Nephron (organoid): ENCODE data around the gene TMEM236.

ENCODE experiments used
- H3K27ac Mint-ChIP-seq, 3 experiments: 2 replicates each; pipeline ENCODE4 v1.8.0; 2020; ENCODE audit warnings: mixed read lengths in 3 of 3, mild to moderate bottlenecking in 2 of 3, moderate library complexity in 1 of 3
- H3K27me3 Mint-ChIP-seq: 2 replicates; pipeline ENCODE4 v1.8.0; 2021; ENCODE audit warnings: low read depth, mild to moderate bottlenecking, moderate library complexity, mixed read lengths
- H3K36me3 Mint-ChIP-seq: 2 replicates; pipeline ENCODE4 v1.8.0; 2020; ENCODE audit warnings: low read depth, mixed read lengths
- H3K4me1 Mint-ChIP-seq: 2 replicates; pipeline ENCODE4 v1.8.0; 2020; ENCODE audit warnings: mixed read lengths
- H3K4me3 Mint-ChIP-seq, 3 experiments: 2 replicates each; pipeline ENCODE4 v1.8.0; 2020; ENCODE audit warnings: mild to moderate bottlenecking in 3 of 3, mixed read lengths in 3 of 3, moderate library complexity in 2 of 3
- H3K9me3 Mint-ChIP-seq: 2 replicates; pipeline ENCODE4 v1.8.0; 2020; ENCODE audit warnings: mixed read lengths
- TF ChIP-seq, protein P1 (sequence below), 3 experiments: fragments of 200-600 bp; sonication (generic); IDR thresholded peaks; one replicate each; pipeline ENCODE4 v1.5.0; 2021; ENCODE audit warnings: antibody characterized with exemption in 3 of 3; ENCODE audit not compliant: unreplicated experiment in 3 of 3

The TMEM236 gene

DNA sequence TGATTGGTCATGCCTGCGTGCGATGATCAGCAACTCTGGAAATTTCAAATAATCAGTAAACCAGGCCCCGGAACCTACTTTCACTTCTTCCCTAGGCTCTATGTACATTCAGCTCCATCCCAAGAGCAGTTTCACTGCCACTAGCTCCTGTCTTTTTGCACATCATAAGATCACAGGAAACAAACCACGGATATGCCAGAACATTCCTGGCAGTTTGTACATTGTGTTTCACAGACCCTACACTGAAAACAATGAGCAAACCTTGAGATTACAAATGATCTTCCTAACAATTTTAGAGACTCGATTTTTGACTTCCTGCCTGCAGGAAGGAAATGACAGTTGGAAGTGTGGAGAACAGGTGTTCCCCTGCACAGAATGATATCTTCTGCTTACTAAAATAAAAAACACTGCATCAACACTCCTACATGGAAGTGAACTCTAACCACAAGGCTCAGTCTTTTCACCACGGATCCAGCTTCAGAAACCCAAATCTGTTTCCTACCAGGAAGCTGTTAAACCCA, 7.6 kb upstream of the TMEM236 start:
- Mint-ChIP-seq H3K27me3 (no peaks in the 10 kb centered on the region), H3K4me1 (peaks cover 6% of the 10 kb centered on the region), H3K4me3 (no peak overlapping the region), H3K9me3 (no peaks in the 10 kb centered on the region), H3K36me3 (no peaks in the 10 kb centered on the region), H3K27ac (no peak overlapping the region)
- TF ChIP-seq, protein P1, sequence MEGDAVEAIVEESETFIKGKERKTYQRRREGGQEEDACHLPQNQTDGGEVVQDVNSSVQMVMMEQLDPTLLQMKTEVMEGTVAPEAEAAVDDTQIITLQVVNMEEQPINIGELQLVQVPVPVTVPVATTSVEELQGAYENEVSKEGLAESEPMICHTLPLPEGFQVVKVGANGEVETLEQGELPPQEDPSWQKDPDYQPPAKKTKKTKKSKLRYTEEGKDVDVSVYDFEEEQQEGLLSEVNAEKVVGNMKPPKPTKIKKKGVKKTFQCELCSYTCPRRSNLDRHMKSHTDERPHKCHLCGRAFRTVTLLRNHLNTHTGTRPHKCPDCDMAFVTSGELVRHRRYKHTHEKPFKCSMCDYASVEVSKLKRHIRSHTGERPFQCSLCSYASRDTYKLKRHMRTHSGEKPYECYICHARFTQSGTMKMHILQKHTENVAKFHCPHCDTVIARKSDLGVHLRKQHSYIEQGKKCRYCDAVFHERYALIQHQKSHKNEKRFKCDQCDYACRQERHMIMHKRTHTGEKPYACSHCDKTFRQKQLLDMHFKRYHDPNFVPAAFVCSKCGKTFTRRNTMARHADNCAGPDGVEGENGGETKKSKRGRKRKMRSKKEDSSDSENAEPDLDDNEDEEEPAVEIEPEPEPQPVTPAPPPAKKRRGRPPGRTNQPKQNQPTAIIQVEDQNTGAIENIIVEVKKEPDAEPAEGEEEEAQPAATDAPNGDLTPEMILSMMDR (IDR thresholded peaks at IDR 0.05; ENCODE audit: unreplicated experiment in 3 of 3), result no peak

DNA sequence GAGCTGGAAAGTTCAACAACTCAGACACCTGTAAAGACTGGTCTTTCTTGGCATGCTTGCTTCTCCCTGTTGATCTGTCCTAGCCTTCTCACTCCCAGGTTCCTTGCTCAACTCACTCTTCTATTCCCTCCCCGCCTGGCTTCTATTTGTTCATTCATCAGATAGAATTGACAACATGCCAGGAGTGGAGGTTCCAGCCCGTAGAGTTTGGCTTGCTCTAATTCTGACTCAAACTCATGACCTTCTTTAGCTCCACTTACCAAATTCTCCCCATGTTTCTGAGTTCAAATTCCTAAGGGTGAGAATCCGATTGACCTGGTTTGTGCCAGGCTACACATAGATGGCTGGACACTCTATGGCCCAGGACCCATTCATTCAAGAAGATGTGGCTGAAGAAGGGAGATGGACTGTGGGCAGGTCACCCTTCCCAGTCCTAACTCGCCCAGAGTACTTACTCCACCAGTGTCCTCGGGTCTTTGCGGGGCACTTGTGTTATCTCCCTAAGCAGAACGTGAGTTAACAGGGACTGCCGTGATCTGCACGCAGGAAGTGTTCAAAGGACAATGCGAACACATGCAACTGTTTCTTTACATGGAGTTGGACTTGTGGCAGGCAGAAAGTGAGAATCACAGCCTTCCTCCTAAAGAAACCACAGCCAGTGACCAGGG, 4.0 kb upstream of the TMEM236 start:
- no peak overlapping the region for H3K27ac Mint-ChIP-seq
- no peaks in the 10 kb centered on the region for H3K9me3 Mint-ChIP-seq
- TF ChIP-seq, protein P1 (IDR thresholded peaks at IDR 0.05; ENCODE audit: unreplicated experiment in 3 of 3), result no peak
- H3K4me3 Mint-ChIP-seq, result no peak overlapping the region
- peaks cover 6% of the 10 kb centered on the region for H3K4me1 Mint-ChIP-seq
- no peaks in the 10 kb centered on the region for H3K27me3 Mint-ChIP-seq
- no peaks in the 10 kb centered on the region for H3K36me3 Mint-ChIP-seq

DNA sequence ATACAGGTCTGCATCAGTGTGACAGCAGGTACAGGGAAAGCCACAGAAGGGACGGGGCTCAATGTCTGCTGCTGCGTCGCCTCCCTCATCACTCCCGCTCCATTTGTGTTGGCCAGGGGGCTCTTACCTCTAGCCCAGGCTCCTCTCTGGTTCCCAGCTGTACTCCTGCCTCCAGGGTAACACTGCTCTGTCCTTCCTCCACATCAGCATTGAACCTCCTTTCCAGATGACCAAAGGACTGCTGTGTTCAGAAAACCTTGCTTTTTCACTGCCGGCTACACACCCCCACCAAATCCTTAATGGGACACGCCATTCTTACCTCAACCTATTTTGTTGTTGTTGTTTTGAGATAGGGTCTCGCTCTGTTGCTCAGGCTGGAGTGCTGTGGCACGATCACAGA, 2.1 kb upstream of the TMEM236 start:
- TF ChIP-seq, protein P1 (IDR thresholded peaks at IDR 0.05; ENCODE audit: unreplicated experiment in 3 of 3), result no peak
- Mint-ChIP-seq H3K27ac (no peak overlapping the region), H3K27me3 (no peaks in the 10 kb centered on the region), H3K36me3 (no peaks in the 10 kb centered on the region), H3K4me3 (no peak overlapping the region), H3K4me1 (no peaks in the 10 kb centered on the region), H3K9me3 (no peaks in the 10 kb centered on the region)

DNA sequence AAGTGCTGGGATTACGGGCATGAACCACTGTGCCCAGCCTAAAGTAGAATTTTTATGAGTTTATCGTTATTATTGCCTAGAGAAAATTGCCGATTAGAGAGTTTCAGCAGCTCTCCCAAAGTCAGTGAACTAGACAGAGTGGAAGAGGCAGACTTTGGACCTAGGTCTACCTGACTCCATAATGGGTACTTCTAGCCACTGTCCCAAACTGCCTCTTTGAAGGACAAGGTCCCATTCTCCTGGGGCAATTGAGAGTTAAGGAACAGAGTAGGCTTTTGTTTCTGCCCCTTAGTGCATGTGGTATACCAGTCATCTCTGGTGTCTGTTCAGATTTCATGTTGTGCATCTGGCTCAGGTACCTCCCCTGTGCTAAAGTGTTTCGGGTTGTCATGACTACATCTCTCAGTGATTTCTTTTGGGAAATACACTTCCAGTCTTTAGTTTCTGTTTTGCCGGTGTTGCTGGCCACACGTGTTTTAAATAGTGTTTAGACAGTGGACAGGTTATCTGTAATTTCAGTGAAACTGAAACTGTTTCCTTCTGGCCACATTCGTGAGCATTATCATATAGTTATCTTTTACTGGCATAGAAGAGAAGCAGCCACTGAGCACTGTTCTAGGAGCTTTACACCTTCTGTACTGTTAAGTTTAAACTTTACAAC, 4.7 kb downstream of the TMEM236 start:
- no peaks in the 10 kb centered on the region for H3K36me3 Mint-ChIP-seq
- no peaks in the 10 kb centered on the region for H3K4me1 Mint-ChIP-seq
- peaks cover 2% of the 10 kb centered on the region for H3K9me3 Mint-ChIP-seq
- H3K27me3 Mint-ChIP-seq, result no peaks in the 10 kb centered on the region
- no peak overlapping the region for H3K27ac Mint-ChIP-seq
- TF ChIP-seq, protein P1 (IDR thresholded peaks at IDR 0.05; ENCODE audit: unreplicated experiment in 3 of 3), result no peak
- H3K4me3 Mint-ChIP-seq, result no peak overlapping the region

DNA sequence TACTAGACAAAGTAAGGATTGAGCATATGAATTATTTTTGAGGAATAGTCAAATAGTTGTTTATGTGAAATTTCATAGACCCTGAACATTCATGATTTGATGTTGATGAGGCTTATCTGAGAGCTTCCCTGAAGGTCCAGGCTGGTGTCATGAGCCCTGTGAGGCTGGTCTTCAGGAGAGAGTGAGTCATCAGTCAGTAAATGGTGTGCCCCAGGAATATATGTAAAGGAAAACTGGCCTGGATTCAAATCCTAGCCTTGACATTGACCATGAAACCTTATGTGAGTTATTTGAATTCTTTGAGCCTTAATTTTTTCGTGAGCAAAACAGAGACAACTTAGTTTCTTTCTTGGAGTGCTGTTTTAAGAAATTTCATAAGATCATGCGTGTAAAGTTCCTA, 6.2 kb downstream of the TMEM236 start:
- no peak overlapping the region for H3K27ac Mint-ChIP-seq
- peaks cover 3% of the 10 kb centered on the region for H3K27me3 Mint-ChIP-seq
- H3K9me3 Mint-ChIP-seq, result peaks cover 3% of the 10 kb centered on the region
- H3K4me3 Mint-ChIP-seq, result no peak overlapping the region
- H3K36me3 Mint-ChIP-seq, result no peaks in the 10 kb centered on the region
- H3K4me1 Mint-ChIP-seq, result no peaks in the 10 kb centered on the region
- TF ChIP-seq, protein P1 (IDR thresholded peaks at IDR 0.05; ENCODE audit: unreplicated experiment in 3 of 3), result no peak
